ENCODE results near the gene PFKFB2.

DNA sequence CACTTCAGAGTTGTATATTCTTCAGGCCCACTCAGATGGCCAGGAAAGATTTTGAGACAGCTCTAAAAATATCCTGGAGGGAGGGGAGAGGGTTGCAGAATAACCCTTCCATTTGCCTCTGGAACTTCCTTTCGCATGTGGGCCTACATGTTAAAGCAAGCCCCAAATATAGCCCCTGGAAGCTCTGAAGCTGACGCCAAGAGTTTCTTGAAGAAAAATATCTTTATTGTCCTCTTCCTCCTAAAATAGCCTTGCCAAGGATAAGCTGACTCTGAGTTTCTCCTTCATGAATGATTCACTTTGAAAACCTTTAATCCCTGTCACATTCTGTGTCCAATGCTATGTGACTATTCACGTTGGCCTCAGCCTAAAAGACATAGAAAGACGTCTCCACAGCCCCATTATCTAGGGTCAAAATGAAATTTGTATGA, 27.0 kb upstream of the PFKFB2 start:
- TF ChIP-seq POLR2A (IDR thresholded peaks at IDR 0.05; ENCODE audit: low read depth, low read length) (no peak), POLR2AphosphoS5 (IDR thresholded peaks at IDR 0.05; ENCODE audit: low read depth, low read length) (no peak)
